SU-DHL-6 (cell line): ENCODE measurements around the gene SRP14.

Source experiments
- CTCF ChIP-seq: fragments of 200-600 bp; sonication (generic); IDR thresholded peaks from one replicate; pipeline ENCODE4 v1.5.1; 2017; ENCODE audit warnings: antibody characterized with exemption, mild to moderate bottlenecking, low read length, moderate library complexity; ENCODE audit not compliant: insufficient read depth, poor library complexity, severe bottlenecking
- EZH2phosphoT487 ChIP-seq: fragments of 200-600 bp; sonication (generic), shearing (Covaris generic); conservative IDR thresholded peaks from 2 replicates; pipeline ENCODE4 v1.6.1; 2018; ENCODE audit warnings: mild to moderate bottlenecking, antibody characterized with exemption, low read length, moderate library complexity, mixed read lengths

GRCh38 chr15:40069178-40070165 is 30.5 kb upstream of the SRP14 start:
- TF ChIP-seq CTCF (no peak), EZH2phosphoT487 (no peak)
